ENCODE results near the gene TAC3. TPM values are rescaled to one million over a fixed set of nuclear protein-coding genes. Genes with fewer than 3 reads are reported as not detected.
"Not testable (repeated sequence)": the region's sequence is repeated elsewhere in the genome, so short reads cannot be mapped to it uniquely, and the experiment has no call there.

The TAC3 gene
- total RNA-seq, 1 experiment from 2014 or later: not detected

DNA sequence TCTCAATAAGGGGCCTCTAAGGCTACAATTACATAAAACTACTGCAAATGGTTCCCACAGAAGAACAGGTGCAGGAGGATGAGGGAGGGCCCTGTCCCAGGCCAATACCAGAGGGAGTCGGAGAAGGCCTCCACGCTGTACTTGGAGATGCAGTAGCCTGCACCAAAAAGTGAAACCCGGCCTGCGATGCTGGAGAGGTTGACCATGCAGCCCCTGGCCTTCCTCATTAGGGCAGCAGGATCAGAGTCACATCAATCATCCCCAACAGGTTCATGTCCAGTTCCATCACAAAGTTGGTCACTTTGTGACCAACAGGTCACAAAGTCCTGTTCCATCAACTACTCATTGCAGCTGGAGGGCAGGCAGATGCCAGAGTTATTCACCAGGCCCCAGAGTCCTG, 32.9 kb downstream of the TAC3 start:
- no peaks in the 10 kb centered on the region for H3K9me3 ChIP-seq (ENCODE audit: low read length)
- no peak overlapping the region for H3K4me3 ChIP-seq (ENCODE audit: low read length)
- no peaks in the 10 kb centered on the region for H4K20me1 ChIP-seq (ENCODE audit: low read length)
- POLR2A ChIA-PET (ENCODE audit: unreplicated experiment): no interaction called here
- no peak overlapping the region for H2AFZ ChIP-seq (ENCODE audit: low read length)
- no peaks in the 10 kb centered on the region for H3K36me3 ChIP-seq (ENCODE audit: low read depth, low read length)
- no peaks in the 10 kb centered on the region for H3F3A ChIP-seq (ENCODE audit: low read length, unreplicated experiment)
- ATAC-seq: no peak
- no peak for DNase-seq
- H3K4me2 ChIP-seq (ENCODE audit: low read length): no peak overlapping the region
- intact Hi-C loops (cut with micrococcal nuclease): no loop called here
- CTCF ChIA-PET: no interaction called here
- H3K4me1 ChIP-seq (ENCODE audit: insufficient read depth, low read length): peaks cover 17% of the 10 kb centered on the region
- TF ChIP-seq EZH2phosphoT487 (IDR thresholded peaks at IDR 0.05; ENCODE audit: borderline replicate concordance, low read length) (no peak), EZH2 (IDR thresholded peaks at IDR 0.05; ENCODE audit: low read length, unreplicated experiment) (no peak)
- TF ChIP-seq, protein P1, sequence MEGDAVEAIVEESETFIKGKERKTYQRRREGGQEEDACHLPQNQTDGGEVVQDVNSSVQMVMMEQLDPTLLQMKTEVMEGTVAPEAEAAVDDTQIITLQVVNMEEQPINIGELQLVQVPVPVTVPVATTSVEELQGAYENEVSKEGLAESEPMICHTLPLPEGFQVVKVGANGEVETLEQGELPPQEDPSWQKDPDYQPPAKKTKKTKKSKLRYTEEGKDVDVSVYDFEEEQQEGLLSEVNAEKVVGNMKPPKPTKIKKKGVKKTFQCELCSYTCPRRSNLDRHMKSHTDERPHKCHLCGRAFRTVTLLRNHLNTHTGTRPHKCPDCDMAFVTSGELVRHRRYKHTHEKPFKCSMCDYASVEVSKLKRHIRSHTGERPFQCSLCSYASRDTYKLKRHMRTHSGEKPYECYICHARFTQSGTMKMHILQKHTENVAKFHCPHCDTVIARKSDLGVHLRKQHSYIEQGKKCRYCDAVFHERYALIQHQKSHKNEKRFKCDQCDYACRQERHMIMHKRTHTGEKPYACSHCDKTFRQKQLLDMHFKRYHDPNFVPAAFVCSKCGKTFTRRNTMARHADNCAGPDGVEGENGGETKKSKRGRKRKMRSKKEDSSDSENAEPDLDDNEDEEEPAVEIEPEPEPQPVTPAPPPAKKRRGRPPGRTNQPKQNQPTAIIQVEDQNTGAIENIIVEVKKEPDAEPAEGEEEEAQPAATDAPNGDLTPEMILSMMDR (conservative IDR thresholded peaks at IDR 0.05; ENCODE audit: low read depth, low read length): no peak
- no peaks in the 10 kb centered on the region for H3K79me2 ChIP-seq (ENCODE audit: low read length)
- H3K9me2 ChIP-seq (replicated peaks; ENCODE audit: low read length): no peaks in the 10 kb centered on the region
- BruUV-seq (replicated peaks): no TSS peak
- H3K9ac ChIP-seq (ENCODE audit: low read length): no peak overlapping the region
- no peaks in the 10 kb centered on the region for H3K27me3 ChIP-seq (ENCODE audit: low read length)
- no peak overlapping the region for H3K27ac ChIP-seq (ENCODE audit: low read length)

DNA sequence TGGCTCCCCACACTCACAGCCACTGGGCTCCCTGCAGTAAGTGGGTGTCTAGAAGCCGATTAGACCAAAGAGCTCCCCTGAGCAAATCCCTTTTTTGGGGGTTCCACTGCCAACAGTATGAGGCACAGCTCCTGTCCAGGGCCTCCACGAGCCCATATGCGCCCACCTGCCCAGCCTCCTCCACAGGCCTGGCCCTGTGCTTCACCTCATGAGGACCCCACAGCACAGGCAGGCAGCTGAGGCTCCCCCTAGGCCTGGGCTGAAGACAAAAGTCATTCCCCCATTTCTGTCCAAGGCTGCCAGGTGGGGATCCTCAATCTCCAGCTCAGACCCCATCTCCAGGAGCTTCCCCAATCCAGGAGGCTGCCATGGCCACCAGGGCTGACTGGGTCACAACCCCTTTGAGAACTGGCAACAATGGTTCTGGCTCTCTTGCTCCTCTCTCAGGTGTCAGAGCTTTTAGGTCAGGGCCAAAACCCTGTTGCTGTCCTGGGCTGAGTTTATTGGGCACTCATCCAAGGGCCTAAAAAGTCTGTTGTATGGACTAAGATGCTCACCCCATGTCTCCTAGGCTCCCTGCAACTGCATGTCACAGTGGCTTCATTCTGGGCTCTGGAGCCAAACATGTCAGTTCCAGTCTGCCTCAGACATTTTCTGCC, 33.6 kb downstream of the TAC3 start:
- H3K36me3 ChIP-seq (ENCODE audit: low read depth, low read length); H3K79me2 ChIP-seq (ENCODE audit: low read length); H3K9me3 ChIP-seq (ENCODE audit: low read length); intact Hi-C loops (cut with micrococcal nuclease); H3K4me2 ChIP-seq (ENCODE audit: low read length); H3K27me3 ChIP-seq (ENCODE audit: low read length); H3K9ac ChIP-seq (ENCODE audit: low read length); CTCF ChIA-PET; DNase-seq; H3K27ac ChIP-seq (ENCODE audit: low read length); H3F3A ChIP-seq (ENCODE audit: low read length, unreplicated experiment); POLR2A ChIA-PET (ENCODE audit: unreplicated experiment); H3K9me2 ChIP-seq (replicated peaks; ENCODE audit: low read length); H4K20me1 ChIP-seq (ENCODE audit: low read length); BruUV-seq (replicated peaks); H3K4me3 ChIP-seq (ENCODE audit: low read length); ATAC-seq; H2AFZ ChIP-seq (ENCODE audit: low read length): not testable (repeated sequence)
- peaks cover 17% of the 10 kb centered on the region for H3K4me1 ChIP-seq (ENCODE audit: insufficient read depth, low read length)

DNA sequence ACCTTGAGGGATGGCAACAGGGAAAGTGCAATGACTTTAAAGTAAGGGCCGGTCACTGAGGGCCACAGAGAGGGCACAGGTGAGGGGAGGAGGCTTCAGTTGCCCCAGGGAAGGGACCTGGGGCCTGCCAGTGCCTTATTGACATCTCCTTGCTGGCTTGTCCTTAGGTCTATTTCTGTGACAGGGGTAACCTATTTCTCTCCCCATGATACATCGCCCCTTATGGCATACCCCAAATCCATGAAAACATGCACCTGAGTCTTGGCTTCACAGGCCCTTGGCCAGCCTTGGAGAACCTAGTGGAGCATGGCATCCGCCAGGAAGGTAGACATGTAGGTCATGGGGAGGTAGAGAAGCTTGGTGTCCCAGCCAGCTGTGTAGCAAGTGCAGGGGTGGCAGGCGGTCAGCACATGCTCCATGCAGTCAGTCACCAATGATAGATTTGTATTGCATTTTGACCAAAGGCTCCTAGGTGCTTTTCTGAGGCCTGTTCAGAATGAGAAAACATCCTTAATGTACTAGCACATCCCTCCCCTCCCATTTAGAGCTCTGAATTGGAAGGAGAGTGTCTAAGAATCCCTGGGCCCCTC, 35.3 kb downstream of the TAC3 start:
- no peak overlapping the region for H2AFZ ChIP-seq (ENCODE audit: low read length)

More for the DNA sequence above, 35.3 kb downstream of the TAC3 start:
- Histone ChIP-seq H3K27ac (ENCODE audit: low read length) (no peak overlapping the region), H3K79me2 (ENCODE audit: low read length) (no peaks in the 10 kb centered on the region), H3F3A (ENCODE audit: low read length, unreplicated experiment) (no peaks in the 10 kb centered on the region), H3K27me3 (ENCODE audit: low read length) (no peaks in the 10 kb centered on the region), H3K36me3 (ENCODE audit: low read depth, low read length) (no peaks in the 10 kb centered on the region), H3K4me1 (ENCODE audit: insufficient read depth, low read length) (peaks cover 3% of the 10 kb centered on the region), H3K9ac (ENCODE audit: low read length) (no peak overlapping the region), H3K9me3 (ENCODE audit: low read length) (no peaks in the 10 kb centered on the region), H4K20me1 (ENCODE audit: low read length) (no peaks in the 10 kb centered on the region), H3K4me2 (ENCODE audit: low read length) (no peak overlapping the region), H3K4me3 (ENCODE audit: low read length) (no peak overlapping the region), H3K9me2 (replicated peaks; ENCODE audit: low read length) (no peaks in the 10 kb centered on the region)
- no TSS peak for BruUV-seq (replicated peaks)
- TF ChIP-seq EZH2phosphoT487 (IDR thresholded peaks at IDR 0.05; ENCODE audit: borderline replicate concordance, low read length): no peak
- TF ChIP-seq EZH2 (IDR thresholded peaks at IDR 0.05; ENCODE audit: low read length, unreplicated experiment): no peak
- TF ChIP-seq, protein P1 (conservative IDR thresholded peaks at IDR 0.05; ENCODE audit: low read depth, low read length): no peak
- DNase-seq: no peak
- intact Hi-C loops (cut with micrococcal nuclease): no loop called here
- ATAC-seq: no peak
- ChIA-PET CTCF (no interaction called here), POLR2A (ENCODE audit: unreplicated experiment) (no interaction called here)
